Stimulated activated CD8-positive, alpha-beta memory T cell treated with anti-CD3 and anti-CD28 coated beads, Interleukin-15, amount 100 ng/mL, for 24 hours (primary cell): Measurements from ENCODE around the gene ZDHHC20.

ENCODE experiments used
- DNase-seq: peaks from one replicate; pipeline ENCODE4 v3.0.0-alpha.2; 2020; ENCODE audit warnings: low read depth

The ZDHHC20 gene

DNA sequence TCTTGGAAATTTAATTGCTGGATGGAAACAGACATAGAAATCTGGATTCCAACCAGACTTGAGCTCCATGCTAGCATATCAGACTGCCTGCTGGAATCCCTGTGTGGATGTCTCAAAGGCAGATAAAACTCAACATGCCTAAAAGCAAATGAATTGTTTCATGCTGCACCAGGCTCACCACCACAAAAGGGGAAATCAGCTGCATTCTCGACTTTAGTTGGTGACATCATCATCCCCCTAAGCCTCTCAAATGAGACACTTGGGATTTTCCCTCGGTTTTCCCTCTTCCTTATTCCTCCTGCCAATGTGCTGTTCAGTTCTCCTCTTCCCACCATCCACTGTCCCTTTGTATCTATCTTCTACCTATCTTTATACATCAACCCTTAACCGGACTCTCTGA, 134.3 kb downstream of the ZDHHC20 start:
- DNase-seq, result no peak

DNA sequence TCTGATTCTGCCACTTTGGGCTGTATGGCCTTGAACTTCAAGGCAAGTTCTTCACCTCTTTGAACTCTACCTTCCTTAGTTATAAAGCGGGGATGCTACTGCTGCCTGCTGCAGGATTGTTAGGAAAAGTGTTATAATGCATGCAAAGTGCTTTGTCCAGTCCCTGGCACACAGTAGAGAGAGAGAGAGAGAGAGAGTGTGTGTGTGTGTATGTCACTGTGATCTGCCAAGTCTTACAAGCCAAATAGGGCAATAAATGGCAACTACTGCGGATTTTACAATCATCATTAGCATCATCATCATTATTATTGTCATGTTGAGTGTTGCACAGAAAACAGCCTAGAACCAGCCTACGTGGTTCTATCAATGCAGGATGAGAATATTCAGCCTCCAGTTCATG, 136.1 kb downstream of the ZDHHC20 start:
- DNase-seq, result no peak
